AG08395 (cell line): ENCODE results near the gene MTO1.
"Not testable (repeated sequence)": the region's sequence is repeated elsewhere in the genome, so short reads cannot be mapped to it uniquely, and the experiment has no call there.

Experiments used
- DNase-seq: peaks from one replicate; pipeline ENCODE4 v3.0.0; 2012; ENCODE audit warnings: mixed read lengths, low spot score

Gene MTO1

GRCh38 chr6:73532293-73532692 lies 70.8 kb downstream of the MTO1 start:
- DNase-seq = no peak

GRCh38 chr6:73534628-73535027 lies 73.1 kb downstream of the MTO1 start:
- DNase-seq = no peak

GRCh38 chr6:73537677-73538076 lies 76.1 kb downstream of the MTO1 start:
- DNase-seq = no peak

GRCh38 chr6:73538116-73538779 lies 76.7 kb downstream of the MTO1 start:
- DNase-seq = no peak

GRCh38 chr6:73542481-73542880 lies 80.9 kb downstream of the MTO1 start:
- DNase-seq = not testable (repeated sequence)

GRCh38 chr6:73542891-73543290 lies 81.4 kb downstream of the MTO1 start:
- DNase-seq = no peak

GRCh38 chr6:73547036-73547435 lies 85.5 kb downstream of the MTO1 start:
- no peak for DNase-seq

- DNase-seq = no peak
Measured at GRCh38 chr6:73548458-73549446, 87.2 kb downstream of the MTO1 start.

GRCh38 chr6:73551115-73551514 lies 89.6 kb downstream of the MTO1 start:
- DNase-seq = not testable (repeated sequence)

- DNase-seq = not testable (repeated sequence)
Measured at GRCh38 chr6:73555380-73555949, 93.9 kb downstream of the MTO1 start.

- no peak for DNase-seq
Measured at GRCh38 chr6:73556836-73557235, 95.3 kb downstream of the MTO1 start.
